NB4 (cell line): ENCODE measurements around the gene IGF1R.

Experiments
- DNase-seq: peaks from one replicate; pipeline ENCODE4 v3.0.0; 2010; ENCODE audit warnings: low read depth
- H3K4me3 ChIP-seq: one replicate; pipeline ENCODE4 v1.5.1; 2011; ENCODE audit warnings: mild to moderate bottlenecking, low read depth, low read length, moderate library complexity
- MYC ChIP-seq: IDR thresholded peaks from 2 replicates; pipeline ENCODE4 v1.6.1; 2011; ENCODE audit warnings: low read depth, low read length
- POLR2A ChIP-seq: IDR thresholded peaks from 2 replicates; pipeline ENCODE4 v1.6.1; 2011; ENCODE audit warnings: mild to moderate bottlenecking; ENCODE audit not compliant: insufficient read length; ENCODE audit errors: extremely low read depth
- TF ChIP-seq, protein P1 (sequence below): IDR thresholded peaks from one replicate; pipeline ENCODE4 v1.5.1; 2012; ENCODE audit warnings: low read depth, low read length
- TF ChIP-seq, protein P2 (sequence below): IDR thresholded peaks from 2 replicates; pipeline ENCODE4 v1.6.1; 2011; ENCODE audit warnings: low read depth, low read length

Gene IGF1R

DNA sequence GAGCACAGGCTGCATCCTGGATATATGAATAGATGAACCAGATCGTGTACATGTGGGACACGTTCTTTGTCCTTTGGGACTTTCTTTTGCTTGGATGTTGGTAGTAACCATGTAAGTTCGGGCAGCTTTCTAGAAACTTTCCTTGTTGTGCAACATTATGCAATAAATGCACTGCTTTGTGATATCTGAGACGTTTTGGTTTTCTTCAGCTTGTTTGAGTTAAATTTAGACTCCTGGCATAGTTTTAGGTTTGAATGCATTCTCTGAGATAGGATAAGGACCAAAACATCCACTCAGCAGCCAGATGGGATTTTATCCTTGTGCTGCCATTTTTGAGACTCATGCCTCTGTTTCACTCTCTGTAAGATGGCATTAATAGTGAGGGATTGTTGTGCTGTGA is 158.9 kb downstream of the IGF1R start:
- TF ChIP-seq MYC (no peak), POLR2A (no peak)
- TF ChIP-seq, protein P1, sequence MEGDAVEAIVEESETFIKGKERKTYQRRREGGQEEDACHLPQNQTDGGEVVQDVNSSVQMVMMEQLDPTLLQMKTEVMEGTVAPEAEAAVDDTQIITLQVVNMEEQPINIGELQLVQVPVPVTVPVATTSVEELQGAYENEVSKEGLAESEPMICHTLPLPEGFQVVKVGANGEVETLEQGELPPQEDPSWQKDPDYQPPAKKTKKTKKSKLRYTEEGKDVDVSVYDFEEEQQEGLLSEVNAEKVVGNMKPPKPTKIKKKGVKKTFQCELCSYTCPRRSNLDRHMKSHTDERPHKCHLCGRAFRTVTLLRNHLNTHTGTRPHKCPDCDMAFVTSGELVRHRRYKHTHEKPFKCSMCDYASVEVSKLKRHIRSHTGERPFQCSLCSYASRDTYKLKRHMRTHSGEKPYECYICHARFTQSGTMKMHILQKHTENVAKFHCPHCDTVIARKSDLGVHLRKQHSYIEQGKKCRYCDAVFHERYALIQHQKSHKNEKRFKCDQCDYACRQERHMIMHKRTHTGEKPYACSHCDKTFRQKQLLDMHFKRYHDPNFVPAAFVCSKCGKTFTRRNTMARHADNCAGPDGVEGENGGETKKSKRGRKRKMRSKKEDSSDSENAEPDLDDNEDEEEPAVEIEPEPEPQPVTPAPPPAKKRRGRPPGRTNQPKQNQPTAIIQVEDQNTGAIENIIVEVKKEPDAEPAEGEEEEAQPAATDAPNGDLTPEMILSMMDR, result no peak
- TF ChIP-seq, protein P2, sequence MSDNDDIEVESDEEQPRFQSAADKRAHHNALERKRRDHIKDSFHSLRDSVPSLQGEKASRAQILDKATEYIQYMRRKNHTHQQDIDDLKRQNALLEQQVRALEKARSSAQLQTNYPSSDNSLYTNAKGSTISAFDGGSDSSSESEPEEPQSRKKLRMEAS, result no peak
- peak; percentile 59 for DNase-seq
- no peak overlapping the region for H3K4me3 ChIP-seq

- no peak overlapping the region for H3K4me3 ChIP-seq
- DNase-seq, result no peak
- TF ChIP-seq MYC, result no peak
- TF ChIP-seq, protein P1, result no peak
- TF ChIP-seq, protein P2, result no peak
- TF ChIP-seq POLR2A, result no peak
Observed at GRCh38 chr15:98809273-98809672, 160.9 kb downstream of the IGF1R start.

GRCh38 chr15:98812716-98813446 is 164.5 kb downstream of the IGF1R start:
- DNase-seq, result no peak
- H3K4me3 ChIP-seq, result no peak overlapping the region
- TF ChIP-seq, protein P2, result no peak
- TF ChIP-seq, protein P1, result no peak
- TF ChIP-seq MYC (no peak), POLR2A (no peak)

DNA sequence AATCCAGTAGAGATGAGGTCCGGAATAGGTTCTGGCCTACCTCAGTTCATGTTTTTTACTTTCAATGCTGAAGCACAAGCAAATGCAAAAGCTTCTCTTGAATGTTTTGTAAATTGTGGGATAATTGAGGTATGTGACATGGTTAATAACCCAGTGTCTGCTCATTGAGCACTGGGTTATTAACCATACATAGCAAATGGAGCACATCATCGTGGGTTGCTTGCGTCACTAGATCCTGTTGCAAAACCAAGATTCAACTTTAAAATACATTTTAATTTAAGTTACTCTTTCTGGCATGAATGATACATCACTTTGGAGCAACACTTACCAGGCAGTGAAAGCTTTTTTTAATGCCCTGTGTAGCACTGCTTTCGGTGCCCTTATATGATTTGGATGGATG is 165.6 kb downstream of the IGF1R start:
- H3K4me3 ChIP-seq, result no peak overlapping the region
- peak; percentile 30 for DNase-seq
- TF ChIP-seq, protein P2, result no peak
- TF ChIP-seq, protein P1, result no peak
- TF ChIP-seq POLR2A, result no peak
- no peak for TF ChIP-seq MYC

- TF ChIP-seq POLR2A (no peak), MYC (no peak)
- TF ChIP-seq, protein P1, result no peak
- TF ChIP-seq, protein P2, result no peak
- DNase-seq, result no peak
Observed at GRCh38 chr15:98815207-98815606, 166.9 kb downstream of the IGF1R start.

GRCh38 chr15:98817745-98818144 is 169.4 kb downstream of the IGF1R start:
- TF ChIP-seq, protein P1, result no peak
- no peak overlapping the region for H3K4me3 ChIP-seq
- DNase-seq, result no peak

More at GRCh38 chr15:98815207-98815606, 166.9 kb downstream of the IGF1R start:
- H3K4me3 ChIP-seq, result no peak overlapping the region
